ENCODE data around the gene SENP7.

SENP7 gene

GRCh38 chr3:101292027-101292426 is 221.0 kb downstream of the SENP7 start:
- no peak for TF ChIP-seq CTCF (IDR thresholded peaks at IDR 0.05; ENCODE audit: control insufficient read depth, insufficient read depth, low read depth, low read length, missing control alignments)
- no peak for DNase-seq (ENCODE audit: low read depth)
- no peak overlapping the region for H3K4me3 ChIP-seq (ENCODE audit: control insufficient read depth, low read depth, low read length)

GRCh38 chr3:101288294-101288693 is 224.7 kb downstream of the SENP7 start:
- DNase-seq (ENCODE audit: low read depth), result no peak
- no peak for TF ChIP-seq CTCF (IDR thresholded peaks at IDR 0.05; ENCODE audit: control insufficient read depth, insufficient read depth, low read depth, low read length, missing control alignments)
- H3K4me3 ChIP-seq (ENCODE audit: control insufficient read depth, low read depth, low read length), result no peak overlapping the region

GRCh38 chr3:101284757-101285156 is 228.3 kb downstream of the SENP7 start:
- DNase-seq (ENCODE audit: low read depth), result no peak
- no peak overlapping the region for H3K4me3 ChIP-seq (ENCODE audit: control insufficient read depth, low read depth, low read length)
- no peak for TF ChIP-seq CTCF (IDR thresholded peaks at IDR 0.05; ENCODE audit: control insufficient read depth, insufficient read depth, low read depth, low read length, missing control alignments)

- H3K4me3 ChIP-seq (ENCODE audit: control insufficient read depth, low read depth, low read length), result no peak overlapping the region
- DNase-seq (ENCODE audit: low read depth), result no peak
- TF ChIP-seq CTCF (IDR thresholded peaks at IDR 0.05; ENCODE audit: control insufficient read depth, insufficient read depth, low read depth, low read length, missing control alignments), result no peak
Measured at GRCh38 chr3:101281521-101282030, 231.4 kb downstream of the SENP7 start.

GRCh38 chr3:101279765-101280385 is 233.1 kb downstream of the SENP7 start:
- H3K4me3 ChIP-seq (ENCODE audit: control insufficient read depth, low read depth, low read length), result no peak overlapping the region
- DNase-seq (ENCODE audit: low read depth), result no peak
- no peak for TF ChIP-seq CTCF (IDR thresholded peaks at IDR 0.05; ENCODE audit: control insufficient read depth, insufficient read depth, low read depth, low read length, missing control alignments)

- TF ChIP-seq CTCF (IDR thresholded peaks at IDR 0.05; ENCODE audit: control insufficient read depth, insufficient read depth, low read depth, low read length, missing control alignments), result no peak
- H3K4me3 ChIP-seq (ENCODE audit: control insufficient read depth, low read depth, low read length), result no peak overlapping the region
- no peak for DNase-seq (ENCODE audit: low read depth)
Measured at GRCh38 chr3:101279162-101279561, 233.8 kb downstream of the SENP7 start.
